Measurements from ENCODE around the gene CALCOCO1.

DNA sequence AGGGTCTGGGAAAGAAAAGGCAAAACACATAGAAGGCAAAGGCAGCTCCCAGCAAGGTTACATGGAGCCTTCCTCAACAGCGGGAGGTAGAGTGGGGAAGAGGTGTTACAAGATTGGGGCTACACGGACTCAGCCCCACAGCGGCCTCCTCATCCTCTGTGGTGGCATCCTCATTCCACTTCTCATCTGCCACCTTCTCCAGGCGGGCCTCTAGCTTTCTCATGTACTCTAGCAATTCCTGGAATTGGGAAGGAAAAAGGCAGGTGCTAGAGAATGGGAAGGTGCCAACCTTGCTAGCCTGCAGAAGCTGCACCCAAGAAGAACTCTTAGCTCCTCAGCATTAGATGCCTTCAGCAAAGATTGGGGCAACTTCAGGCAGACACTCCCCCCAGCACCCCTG is 13.2 kb downstream of the CALCOCO1 start:
- TF ChIP-seq, protein P1, sequence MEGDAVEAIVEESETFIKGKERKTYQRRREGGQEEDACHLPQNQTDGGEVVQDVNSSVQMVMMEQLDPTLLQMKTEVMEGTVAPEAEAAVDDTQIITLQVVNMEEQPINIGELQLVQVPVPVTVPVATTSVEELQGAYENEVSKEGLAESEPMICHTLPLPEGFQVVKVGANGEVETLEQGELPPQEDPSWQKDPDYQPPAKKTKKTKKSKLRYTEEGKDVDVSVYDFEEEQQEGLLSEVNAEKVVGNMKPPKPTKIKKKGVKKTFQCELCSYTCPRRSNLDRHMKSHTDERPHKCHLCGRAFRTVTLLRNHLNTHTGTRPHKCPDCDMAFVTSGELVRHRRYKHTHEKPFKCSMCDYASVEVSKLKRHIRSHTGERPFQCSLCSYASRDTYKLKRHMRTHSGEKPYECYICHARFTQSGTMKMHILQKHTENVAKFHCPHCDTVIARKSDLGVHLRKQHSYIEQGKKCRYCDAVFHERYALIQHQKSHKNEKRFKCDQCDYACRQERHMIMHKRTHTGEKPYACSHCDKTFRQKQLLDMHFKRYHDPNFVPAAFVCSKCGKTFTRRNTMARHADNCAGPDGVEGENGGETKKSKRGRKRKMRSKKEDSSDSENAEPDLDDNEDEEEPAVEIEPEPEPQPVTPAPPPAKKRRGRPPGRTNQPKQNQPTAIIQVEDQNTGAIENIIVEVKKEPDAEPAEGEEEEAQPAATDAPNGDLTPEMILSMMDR (IDR thresholded peaks at IDR 0.05 in 4 of 5, conservative IDR thresholded peaks at IDR 0.05 in 1 of 5) = no peak
- no peak for TF ChIP-seq POLR2A (IDR thresholded peaks at IDR 0.05)
